AG04450 (cell line): ENCODE data around the gene DNASE2B. TPM values are rescaled to one million over a fixed set of nuclear protein-coding genes. Genes with fewer than 3 reads are reported as not detected.
"Not testable (repeated sequence)": the region's sequence is repeated elsewhere in the genome, so short reads cannot be mapped to it uniquely, and the experiment has no call there.

Experiments used
- CTCF ChIA-PET: fragments of 300-600, 350-600 bp; formaldehyde crosslinking; extraction: SDS; loops from one replicate; lab custom pipeline; 2022; ENCODE audit warnings: antibody characterized with exemption, inconsistent platforms; lab: Charles Lee
- POLR2A ChIA-PET: fragments of 350-600 bp; formaldehyde crosslinking; extraction: SDS; loops from one replicate; lab custom pipeline; 2021; ENCODE audit warnings: antibody characterized with exemption, inconsistent platforms; lab: Yijun Ruan, JAX
- DNase-seq: peaks from one replicate; pipeline ENCODE4 v3.0.0-alpha.2; 2011; ENCODE audit warnings: low read depth, low spot score
- H3K27ac ChIP-seq: one replicate; pipeline ENCODE4 v1.5.1; 2012; ENCODE audit warnings: low read depth, low read length, control low read depth
- H3K27me3 ChIP-seq: one replicate; pipeline ENCODE4 v1.6.0; 2012; ENCODE audit warnings: low read length; ENCODE audit not compliant: control insufficient read depth, insufficient read depth
- H3K4me3 ChIP-seq: 2 replicates; pipeline ENCODE4 v1.5.1; 2011; ENCODE audit warnings: mild to moderate bottlenecking, low read depth, low read length, control low read depth
- H3K9me3 ChIP-seq: 2 replicates; pipeline ENCODE4 v1.5.1; 2012; ENCODE audit warnings: low read length; ENCODE audit not compliant: control insufficient read depth, insufficient read depth
- polyA plus RNA-seq: library from polyadenylated mRNA; depleted of rRNA; stranded (reverse); fragments of >200 nt; gene quantifications from 2 replicates; pipeline ENCODE4 v1.2.3, GENCODE V29; 2011
- TF ChIP-seq, protein P1 (sequence below): IDR thresholded peaks from 2 replicates; pipeline ENCODE4 v1.5.1; 2011; ENCODE audit warnings: low read depth, low read length, control low read depth, inconsistent platforms

DNASE2B gene
- polyA plus RNA-seq, 1 experiment: not detected

DNA sequence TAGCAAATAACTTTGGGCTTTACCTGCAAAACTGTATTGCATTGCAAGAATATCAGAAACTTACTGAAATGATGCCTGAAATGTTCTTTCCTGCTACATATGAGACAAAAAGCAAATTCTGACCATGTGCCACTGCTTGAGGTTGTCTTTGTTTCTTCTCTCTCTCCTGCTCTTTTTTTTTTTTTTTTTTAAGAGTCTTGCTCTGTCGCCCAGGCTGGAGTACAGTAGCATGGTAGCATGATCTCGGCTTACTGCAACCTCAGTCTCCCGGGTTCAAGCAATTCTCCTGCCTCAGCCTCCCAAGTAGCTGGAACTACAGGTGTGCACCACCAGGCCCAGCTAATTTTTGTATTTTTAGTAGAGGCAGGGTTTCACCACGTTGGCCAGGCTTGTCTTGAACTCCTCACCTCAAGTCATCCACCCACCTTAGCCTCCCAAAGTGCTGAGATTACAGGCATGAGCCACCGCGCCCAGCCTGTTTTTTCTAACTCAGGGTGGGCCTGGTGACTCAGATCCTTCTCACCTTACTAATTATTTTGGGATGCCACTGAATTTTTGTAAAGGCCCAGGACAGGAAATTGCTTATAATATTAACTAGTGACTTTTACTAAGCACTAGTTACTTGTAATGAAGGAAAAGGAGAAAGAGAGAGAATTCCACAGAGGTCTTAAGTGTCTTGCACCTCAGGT, 35.9 kb downstream of the DNASE2B start:
- H3K4me3 ChIP-seq: no peak overlapping the region
- CTCF ChIA-PET: interaction anchor here (0.6 to 5.7 kb wide), 52 partner anchors 8 to 604 kb away, joined by 3 to 226 read pairs (median 4); partner anchors contain the start of genes PRKACB and SAMD13
- TF ChIP-seq, protein P1, sequence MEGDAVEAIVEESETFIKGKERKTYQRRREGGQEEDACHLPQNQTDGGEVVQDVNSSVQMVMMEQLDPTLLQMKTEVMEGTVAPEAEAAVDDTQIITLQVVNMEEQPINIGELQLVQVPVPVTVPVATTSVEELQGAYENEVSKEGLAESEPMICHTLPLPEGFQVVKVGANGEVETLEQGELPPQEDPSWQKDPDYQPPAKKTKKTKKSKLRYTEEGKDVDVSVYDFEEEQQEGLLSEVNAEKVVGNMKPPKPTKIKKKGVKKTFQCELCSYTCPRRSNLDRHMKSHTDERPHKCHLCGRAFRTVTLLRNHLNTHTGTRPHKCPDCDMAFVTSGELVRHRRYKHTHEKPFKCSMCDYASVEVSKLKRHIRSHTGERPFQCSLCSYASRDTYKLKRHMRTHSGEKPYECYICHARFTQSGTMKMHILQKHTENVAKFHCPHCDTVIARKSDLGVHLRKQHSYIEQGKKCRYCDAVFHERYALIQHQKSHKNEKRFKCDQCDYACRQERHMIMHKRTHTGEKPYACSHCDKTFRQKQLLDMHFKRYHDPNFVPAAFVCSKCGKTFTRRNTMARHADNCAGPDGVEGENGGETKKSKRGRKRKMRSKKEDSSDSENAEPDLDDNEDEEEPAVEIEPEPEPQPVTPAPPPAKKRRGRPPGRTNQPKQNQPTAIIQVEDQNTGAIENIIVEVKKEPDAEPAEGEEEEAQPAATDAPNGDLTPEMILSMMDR: no peak
- H3K27me3 ChIP-seq: no peaks in the 10 kb centered on the region
- POLR2A ChIA-PET: no interaction called here
- DNase-seq: no peak
- H3K27ac ChIP-seq: no peak overlapping the region
- peaks cover 5% of the 10 kb centered on the region; the same call in 1 of the 2 replicates for H3K9me3 ChIP-seq

DNA sequence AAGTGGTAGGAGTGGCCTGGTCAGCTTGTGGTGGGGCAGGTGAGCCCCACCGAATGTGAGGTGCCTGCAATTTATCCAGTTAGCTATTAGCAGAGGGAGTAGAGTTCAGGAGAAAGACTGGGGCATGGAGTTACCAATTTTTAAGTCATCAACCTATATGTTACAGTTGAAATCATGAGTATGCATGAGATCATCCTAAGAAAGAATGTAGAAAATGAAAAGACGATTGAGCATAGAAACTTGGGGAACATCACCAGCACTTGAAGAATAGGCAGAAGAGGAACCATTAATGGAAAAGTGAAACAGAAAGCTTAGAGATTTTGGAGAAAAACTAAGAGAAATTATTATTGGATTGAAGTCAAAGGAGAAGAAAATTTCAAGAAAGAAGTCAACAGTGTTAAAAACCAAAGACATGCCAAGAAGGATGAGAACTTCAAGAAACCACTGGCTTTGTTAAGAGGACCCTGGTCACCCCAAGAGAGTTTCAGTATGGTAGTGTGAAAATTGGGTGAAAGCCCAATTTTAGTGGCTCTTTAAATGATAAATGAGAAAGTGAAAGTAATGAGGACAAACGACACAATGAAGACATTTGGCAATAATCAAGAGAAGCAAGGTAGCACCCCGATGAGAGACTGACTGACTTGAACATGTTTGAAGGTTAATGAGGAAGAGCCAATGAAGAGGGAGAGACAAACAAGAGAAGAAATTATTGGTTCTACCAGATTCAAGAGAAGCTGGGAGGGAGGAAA, 36.7 kb downstream of the DNASE2B start:
- Histone ChIP-seq H3K9me3 (no peaks in the 10 kb centered on the region), H3K27me3 (no peaks in the 10 kb centered on the region), H3K4me3 (no peak overlapping the region), H3K27ac (no peak overlapping the region)
- POLR2A ChIA-PET: no interaction called here
- no peak for DNase-seq
- CTCF ChIA-PET: interaction anchor here (0.7 to 5.7 kb wide), 13 partner anchors 11 to 604 kb away, joined by 3 to 226 read pairs (median 5); partner anchors contain the start of genes PRKACB and TTLL7
- TF ChIP-seq, protein P1: no peak

DNA sequence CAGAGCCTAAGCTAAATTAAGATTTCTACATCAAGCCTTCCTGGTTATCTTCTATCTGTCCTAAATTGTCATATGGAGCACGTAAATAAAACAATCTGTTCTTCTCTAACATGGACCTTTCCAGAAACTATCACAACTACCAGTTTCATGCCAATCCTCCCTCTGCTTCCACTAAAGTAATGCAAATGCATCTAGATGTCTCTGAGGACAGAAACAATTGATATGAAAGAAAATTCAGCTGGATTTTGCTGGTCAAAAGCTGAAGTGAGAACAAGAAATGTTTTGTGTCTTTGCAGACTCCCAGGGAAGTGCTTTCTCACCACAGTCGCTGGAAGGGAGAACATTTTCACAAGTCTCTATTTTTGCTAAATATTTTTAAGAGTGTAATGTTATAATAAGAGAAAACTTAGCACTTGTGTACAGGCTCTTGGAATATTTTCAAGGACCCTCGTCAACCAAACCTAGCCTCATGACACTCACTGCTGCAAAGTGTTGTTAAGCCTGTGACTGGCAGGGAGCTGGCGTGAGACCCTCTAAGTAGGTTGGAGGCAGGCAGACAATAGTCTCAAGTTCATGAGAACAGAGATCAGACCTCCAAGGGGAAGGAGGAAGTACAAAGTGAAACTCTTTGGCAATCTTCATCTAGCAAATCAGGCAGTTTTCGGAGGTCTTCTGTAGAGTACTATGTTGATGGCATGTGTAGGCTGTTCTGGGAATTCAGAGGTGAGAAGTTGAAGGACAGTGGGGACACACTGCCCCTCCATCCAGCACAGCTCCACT, 38.8 kb downstream of the DNASE2B start:
- POLR2A ChIA-PET: no interaction called here
- Histone ChIP-seq H3K4me3 (no peak overlapping the region), H3K27ac (no peak overlapping the region), H3K9me3 (no peaks in the 10 kb centered on the region), H3K27me3 (no peaks in the 10 kb centered on the region)
- TF ChIP-seq, protein P1: no peak
- DNase-seq: no peak
- CTCF ChIA-PET: interaction anchor here (1.0 to 5.7 kb wide), 8 partner anchors 183 to 531 kb away, joined by 3 to 226 read pairs (median 3); partner anchors contain the start of gene PRKACB

DNA sequence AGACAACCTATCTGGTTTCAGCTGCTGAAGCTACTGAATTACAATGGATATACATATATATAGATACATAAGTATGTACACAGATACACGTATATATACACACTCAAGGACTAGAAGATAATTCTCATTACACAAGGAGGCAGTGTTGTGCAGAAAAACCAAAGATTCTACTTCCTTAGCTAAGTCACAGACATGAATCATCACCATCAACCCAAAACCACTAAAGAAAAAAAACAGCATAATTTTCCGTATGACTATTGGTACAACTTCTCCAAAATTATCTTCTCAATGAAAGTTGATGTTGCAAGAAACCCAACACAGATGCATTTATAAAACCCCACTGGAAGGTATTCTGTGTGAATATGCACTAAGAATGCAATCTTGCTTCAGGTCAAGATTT, 44.0 kb downstream of the DNASE2B start:
- H3K27me3 ChIP-seq: no peaks in the 10 kb centered on the region
- DNase-seq: peak; percentile 78
- ChIA-PET CTCF (interaction anchor here (0.6 to 3.3 kb wide), 27 partner anchors 9 to 536 kb away, joined by 3 to 62 read pairs (median 4); partner anchors contain the start of genes GNG5 and SPATA1), POLR2A (interaction anchor here (1.0 kb wide), 1 partner anchor 311 kb away, joined by 3 read pairs; no protein-coding TSS in a partner anchor)
- no peak overlapping the region for H3K27ac ChIP-seq
- H3K9me3 ChIP-seq: no peaks in the 10 kb centered on the region
- TF ChIP-seq, protein P1: peak; percentile 57
- no peak overlapping the region for H3K4me3 ChIP-seq

DNA sequence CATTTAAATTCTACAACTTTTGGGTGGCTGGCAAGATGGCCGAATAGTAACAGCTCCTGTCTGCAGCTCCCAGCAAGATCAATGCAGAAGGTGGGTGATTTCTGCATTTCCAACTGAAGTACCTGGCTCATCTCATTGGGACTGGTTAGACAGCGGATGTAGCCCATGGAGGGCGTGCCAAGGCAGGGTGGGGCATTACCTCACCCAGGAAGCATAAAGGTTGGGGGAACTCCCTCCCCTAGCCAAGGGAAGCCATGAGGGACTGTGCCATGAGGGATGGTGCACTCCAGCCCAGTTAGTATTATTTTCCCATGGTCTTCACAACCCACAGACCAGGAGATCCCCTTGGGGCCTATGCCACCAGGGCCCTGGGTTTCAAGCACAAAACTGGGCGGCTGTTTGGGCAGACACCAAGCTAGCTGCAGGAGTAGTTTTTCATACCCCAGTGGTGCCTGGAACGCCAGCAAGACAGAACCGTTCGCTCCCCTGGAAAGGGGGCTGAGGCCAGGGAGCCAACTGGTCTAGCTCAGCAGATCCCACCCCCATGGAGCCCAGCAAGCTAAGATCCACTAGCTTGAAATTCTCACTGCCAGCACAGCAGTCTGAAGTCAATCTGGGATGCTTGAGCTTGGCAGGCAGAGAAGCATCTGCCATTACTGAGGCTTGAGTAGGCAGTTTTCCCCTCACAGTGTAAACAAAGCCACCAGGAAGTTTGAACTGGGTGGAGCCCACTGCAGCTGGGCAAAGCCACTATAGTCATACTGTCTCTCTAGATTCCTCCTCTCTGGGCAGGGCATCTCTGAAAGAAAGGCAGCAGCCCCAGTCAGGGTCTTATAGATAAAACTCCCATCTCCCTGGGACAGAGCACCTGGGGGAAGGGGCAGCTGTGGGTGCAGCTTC, 44.7 kb downstream of the DNASE2B start:
- ChIA-PET POLR2A (interaction anchor here (1.0 kb wide), 1 partner anchor 311 kb away, joined by 3 read pairs; no protein-coding TSS in a partner anchor), CTCF (interaction anchor here (0.6 to 3.3 kb wide), 23 partner anchors 10 to 537 kb away, joined by 3 to 62 read pairs (median 4); partner anchors contain the start of genes GNG5 and SPATA1)
- not testable (repeated sequence) for H3K4me3 ChIP-seq, H3K27me3 ChIP-seq, DNase-seq, H3K9me3 ChIP-seq, H3K27ac ChIP-seq

DNA sequence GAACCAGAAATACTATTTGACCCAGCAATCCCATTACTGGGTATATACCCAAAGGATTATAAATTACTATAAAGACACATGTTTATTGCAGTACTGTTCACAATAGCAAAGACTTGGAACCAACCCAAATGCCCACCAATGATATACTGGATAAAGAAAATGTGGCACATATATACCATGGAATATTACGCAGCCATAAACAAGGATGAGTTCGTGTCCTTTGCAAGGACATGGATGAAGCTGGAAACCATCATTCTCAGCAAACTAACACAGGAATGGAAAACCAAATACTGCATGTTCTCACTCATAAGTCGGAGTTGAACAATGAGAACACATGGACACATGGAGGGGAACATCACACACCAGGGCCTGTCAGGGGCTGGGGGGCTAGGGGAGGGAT, 50.4 kb downstream of the DNASE2B start:
- CTCF ChIA-PET, H3K9me3 ChIP-seq, H3K27me3 ChIP-seq, H3K4me3 ChIP-seq, DNase-seq, H3K27ac ChIP-seq, POLR2A ChIA-PET: not testable (repeated sequence)
